Urothelium cell line (cell line): ENCODE data around the gene DYNLT1.
"Not testable (repeated sequence)": the region's sequence is repeated elsewhere in the genome, so short reads cannot be mapped to it uniquely, and the experiment has no call there.

Experiments used
- DNase-seq: peaks from one replicate; pipeline ENCODE4 v3.0.0; 2011; ENCODE audit warnings: low spot score, mixed read lengths
- FAIRE-seq: peaks from 2 replicates; lab custom pipeline; 2011; peaks lifted over from hg19 to GRCh38; lab: Jason Lieb, UNC

The DYNLT1 gene

DNA sequence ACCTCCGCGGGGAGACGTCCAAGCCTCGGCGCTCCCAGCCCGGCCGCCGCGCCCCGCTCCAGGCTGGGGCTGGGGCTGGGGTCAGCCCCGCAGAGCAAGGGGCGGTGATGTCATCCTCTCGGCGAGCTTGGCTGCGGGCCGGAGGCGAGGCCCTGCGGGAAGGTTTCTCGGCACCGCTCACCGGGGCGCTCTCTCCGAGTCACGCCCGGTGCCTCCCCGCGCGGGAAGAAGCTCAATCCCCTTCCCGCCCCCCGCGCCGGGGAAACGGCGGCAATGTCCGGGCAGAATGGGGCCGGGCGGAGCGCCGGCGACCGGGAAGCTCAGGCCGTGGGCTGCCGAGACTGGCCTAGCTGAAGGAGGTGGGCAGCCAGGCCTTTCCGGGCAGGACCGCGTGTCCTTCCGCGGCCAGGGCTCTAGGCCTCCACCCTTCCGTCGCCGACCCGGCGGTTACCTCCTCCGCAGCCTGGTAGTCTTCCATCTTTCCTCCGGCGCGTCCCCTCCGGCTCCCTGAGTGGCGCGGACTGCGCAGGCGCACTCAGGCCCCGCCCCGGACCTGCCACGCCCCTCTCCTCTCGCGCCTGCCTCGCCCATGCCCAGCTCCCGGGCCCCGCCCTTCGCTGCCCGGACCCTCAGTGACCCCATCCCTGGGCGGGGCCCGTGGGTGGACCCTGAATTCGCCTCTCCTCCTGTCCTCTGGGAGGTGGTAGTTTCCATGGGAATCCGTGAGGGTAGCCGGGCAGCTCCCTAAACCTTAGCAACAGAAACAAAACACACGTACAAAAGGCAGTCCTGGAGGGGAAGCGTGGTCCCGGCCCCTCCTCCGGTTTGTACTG is at the start of gene DYNLT1:
DYNLT1 (minus strand) TSS at position 513 of the 833 bp plus-strand sequence; CDS start at position 478, 35 bp downstream.
- DNase-seq, result peak; percentile 97
- FAIRE-seq, result peak; percentile 86

- no peak for DNase-seq
- no peak for FAIRE-seq
Observed at GRCh38 chr6:158688860-158689259, 44.3 kb upstream of the DYNLT1 start.

GRCh38 chr6:158687506-158687905 is 43.0 kb upstream of the DYNLT1 start:
- DNase-seq (no peak), FAIRE-seq (no peak)

DNA sequence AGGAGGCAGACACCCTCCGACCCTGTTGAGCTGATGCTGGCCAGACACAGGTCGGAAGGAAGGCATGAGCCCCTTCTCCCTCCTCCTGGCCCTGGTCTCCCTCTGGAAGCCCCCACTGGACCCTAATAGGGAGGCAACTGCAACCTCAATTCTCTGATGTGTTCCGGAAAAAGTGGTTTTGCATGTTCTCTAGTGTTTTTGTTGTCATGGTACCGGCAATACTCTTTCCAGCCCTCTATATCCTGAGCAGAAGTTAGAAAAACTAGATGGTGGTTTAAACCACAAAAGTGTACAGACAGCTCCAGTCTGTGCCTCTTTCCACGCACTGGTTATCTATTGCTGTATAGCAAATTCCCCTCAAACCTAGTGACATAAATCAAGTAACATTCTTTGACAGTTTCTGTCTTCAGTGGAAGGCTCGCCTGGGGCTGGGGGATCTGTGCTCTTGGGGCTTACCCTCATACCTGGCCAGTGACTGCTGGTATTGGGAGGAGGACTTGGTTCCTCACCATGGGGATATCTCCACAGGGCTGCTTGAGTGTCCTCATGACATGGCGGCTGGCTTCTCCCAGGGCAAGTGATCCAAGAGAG is 42.3 kb upstream of the DYNLT1 start:
- no peak for DNase-seq
- no peak for FAIRE-seq

DNA sequence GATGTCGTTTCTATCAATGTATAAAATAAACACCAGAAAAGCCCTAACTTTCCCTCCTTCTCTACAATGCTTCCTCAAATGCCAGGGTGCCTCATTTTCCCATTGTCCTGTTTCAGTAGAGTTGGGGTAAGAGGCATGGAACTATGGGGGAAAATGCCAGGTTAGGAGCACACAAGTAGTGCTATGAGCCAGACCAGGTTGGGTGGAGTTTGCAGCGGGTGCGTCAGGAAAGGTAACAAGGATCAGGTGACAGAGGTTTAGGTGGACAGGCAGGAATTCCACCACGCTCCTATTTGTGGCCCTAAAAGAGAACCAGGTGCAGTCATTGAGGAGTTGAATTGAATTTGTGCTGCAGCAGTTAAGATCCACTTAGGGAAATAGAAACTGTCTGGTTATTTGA is 41.8 kb upstream of the DYNLT1 start:
- no peak for FAIRE-seq
- no peak for DNase-seq

DNA sequence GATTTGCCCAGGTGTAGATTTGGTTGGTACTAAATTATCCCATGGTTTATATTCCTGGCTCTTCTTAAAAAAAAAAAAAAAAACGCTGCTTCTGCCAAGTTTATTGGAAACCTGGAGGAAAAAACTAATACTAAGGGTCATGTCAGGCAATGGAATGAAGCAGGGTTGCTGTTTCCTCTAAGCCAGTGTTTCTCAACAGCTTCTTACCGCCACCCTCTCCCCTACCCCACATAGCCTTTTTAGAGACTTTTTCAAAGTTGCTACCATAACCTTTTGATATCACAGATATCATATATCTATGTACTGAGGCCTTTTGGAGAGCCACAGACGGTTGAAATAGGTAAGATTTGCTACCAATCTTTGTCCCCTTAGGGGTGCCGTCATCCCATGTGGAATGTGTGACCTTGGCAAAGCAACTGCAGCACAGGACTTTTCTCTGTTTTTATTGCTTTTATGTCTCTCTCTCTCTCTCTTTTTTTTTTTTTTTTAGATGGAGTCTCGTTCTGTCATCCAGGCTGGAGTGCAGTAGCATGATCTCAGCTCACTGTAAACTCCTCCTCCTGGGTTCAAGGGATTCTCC is 40.3 kb upstream of the DYNLT1 start:
- no peak for FAIRE-seq

GRCh38 chr6:158684311-158684710 is 39.8 kb upstream of the DYNLT1 start:
- no peak for DNase-seq
- no peak for FAIRE-seq

More for the DNA sequence above, 40.3 kb upstream of the DYNLT1 start:
- DNase-seq, result no peak

- no peak for FAIRE-seq
Observed at GRCh38 chr6:158680481-158680880, 35.9 kb upstream of the DYNLT1 start.

DNA sequence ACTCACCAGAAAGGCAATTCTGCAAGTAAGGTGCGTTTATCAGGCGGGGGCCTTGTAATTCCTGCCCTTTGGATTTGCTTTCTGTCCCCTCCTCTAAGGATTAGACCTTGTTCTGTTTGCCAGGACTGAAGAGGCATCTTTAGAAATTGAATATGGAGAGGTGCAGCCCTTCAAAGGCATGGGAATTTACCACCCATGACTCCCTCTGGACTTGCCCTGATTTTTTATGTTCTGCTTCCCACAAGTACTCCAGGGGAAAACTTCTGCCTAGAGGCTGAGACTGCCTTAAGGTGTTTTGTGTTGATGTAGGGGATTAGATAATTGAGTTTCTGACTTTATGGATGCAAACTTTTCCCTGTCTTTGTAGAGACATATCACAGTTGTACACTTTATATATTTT is 35.5 kb upstream of the DYNLT1 start:
- no peak for DNase-seq
- no peak for FAIRE-seq

More at GRCh38 chr6:158680481-158680880, 35.9 kb upstream of the DYNLT1 start:
- DNase-seq, result no peak

DNA sequence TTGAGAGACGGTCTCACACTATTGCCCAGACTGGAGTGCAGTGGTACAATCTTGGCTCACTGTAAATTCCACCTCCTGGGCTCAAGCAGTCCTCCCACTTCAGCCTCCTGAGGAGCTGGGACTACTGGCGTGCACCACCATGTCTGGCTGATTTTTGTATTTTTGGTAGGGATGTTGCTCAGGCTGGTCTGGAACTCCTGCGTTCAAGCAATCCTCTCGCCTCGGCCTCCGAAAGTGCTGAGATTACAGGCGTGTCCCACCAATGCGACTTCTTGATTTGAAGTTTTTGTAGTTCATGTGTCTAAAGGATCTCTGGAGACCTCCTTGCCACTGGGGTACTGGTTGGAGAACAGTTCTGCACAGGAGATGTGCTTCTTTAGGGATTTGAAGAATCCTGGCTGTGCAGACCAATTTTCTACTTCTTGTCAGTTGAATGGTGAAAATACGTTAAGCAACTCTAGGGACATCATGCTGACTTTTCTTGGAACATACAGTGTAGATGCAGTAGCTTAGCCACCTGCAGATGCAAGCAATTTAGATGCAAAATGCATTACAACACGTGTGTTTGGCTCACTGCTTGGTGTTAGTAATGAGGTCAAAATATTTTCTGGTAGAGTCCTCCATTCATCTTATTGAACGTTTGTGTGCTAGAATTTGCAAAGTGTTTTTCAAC is 33.5 kb upstream of the DYNLT1 start:
- DNase-seq (no peak), FAIRE-seq (no peak)

- not testable (repeated sequence) for DNase-seq, FAIRE-seq
Observed at GRCh38 chr6:158677094-158677493, 32.6 kb upstream of the DYNLT1 start.

GRCh38 chr6:158674342-158675131 is 30.0 kb upstream of the DYNLT1 start:
- DNase-seq (no peak), FAIRE-seq (no peak)

- DNase-seq, result no peak
- no peak for FAIRE-seq
Observed at GRCh38 chr6:158672726-158673125, 28.2 kb upstream of the DYNLT1 start.

DNA sequence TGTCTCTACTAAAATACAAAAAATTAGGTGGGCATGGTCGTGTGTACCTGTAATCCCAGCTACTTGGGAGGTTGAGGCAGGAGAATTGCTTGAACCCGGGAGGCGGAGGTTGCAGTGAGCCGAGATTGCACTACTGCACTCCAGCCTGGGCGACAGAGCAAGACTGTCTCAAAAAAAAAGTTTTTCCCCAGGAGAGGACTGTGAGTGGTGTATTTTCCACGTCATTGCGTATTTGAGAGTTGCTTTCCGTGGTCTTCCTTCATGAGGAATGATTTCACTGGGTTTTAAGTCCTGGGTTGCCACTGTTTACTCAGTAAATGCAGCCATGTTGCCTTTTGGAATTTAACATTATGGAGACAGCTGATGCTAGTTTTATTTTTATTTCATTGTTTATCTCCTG is 27.6 kb upstream of the DYNLT1 start:
- DNase-seq, FAIRE-seq: not testable (repeated sequence)

GRCh38 chr6:158669145-158670035 is 24.8 kb upstream of the DYNLT1 start:
- no peak for DNase-seq
- FAIRE-seq, result no peak

DNA sequence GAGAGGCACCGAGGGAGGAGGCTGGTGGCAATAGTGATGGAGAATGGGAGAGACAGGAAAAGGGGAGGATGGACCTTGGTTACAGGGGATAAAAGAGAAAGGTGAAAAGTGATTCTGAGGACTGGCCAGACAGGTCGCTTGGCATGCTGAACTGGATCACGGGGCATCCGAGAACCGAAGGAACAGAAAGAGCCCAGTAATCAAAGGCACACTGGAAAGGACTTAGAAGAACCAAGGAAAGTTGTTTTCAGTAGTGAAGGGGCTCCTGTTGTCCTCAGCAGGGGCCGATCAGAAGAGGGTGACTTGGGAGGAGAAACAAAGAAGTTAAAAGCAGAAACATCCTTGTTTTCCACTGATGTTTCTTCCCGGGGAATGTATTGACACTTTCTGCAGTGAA is 24.2 kb upstream of the DYNLT1 start:
- FAIRE-seq (no peak), DNase-seq (no peak)

DNA sequence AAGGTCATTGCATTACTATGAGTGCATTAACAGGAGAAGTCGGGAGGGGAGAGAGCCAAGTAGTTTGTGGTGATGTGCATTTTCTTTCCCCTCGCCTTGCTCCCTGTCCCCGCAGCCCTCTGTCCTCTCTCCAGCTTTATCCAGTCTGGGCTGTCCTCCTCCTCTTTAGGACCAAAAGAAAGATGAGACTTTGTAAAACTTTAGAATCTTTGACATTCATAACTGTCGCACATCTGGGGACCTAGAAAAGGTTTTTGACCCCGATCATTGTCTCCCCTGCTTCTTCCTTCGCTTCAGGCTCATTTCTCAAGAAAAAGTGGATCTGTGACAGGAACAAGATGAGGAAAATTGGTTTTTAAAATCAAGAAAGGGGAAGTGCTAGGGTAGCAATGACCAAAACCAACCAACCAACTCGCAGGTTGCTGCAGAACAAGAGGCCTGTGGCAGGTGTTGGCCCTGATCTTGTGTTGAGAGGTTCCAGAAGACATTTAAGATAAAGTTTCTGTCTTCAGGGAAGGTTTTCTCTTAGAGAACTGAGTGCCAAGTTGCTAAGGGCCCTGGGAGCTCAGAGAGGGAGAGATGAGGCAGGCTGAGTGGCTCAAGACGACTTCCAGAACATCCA is 22.9 kb upstream of the DYNLT1 start:
- DNase-seq (no peak), FAIRE-seq (no peak)

GRCh38 chr6:158666628-158667359 is 22.3 kb upstream of the DYNLT1 start:
- DNase-seq (no peak), FAIRE-seq (no peak)
